C4-2B (cell line): ENCODE measurements around the gene CCDC61.

ENCODE experiments used
- CTCF ChIP-seq: fragments of 450-650 bp; conservative IDR thresholded peaks from 2 replicates; pipeline ENCODE4 v1.5.1; 2017; ENCODE audit warnings: mild to moderate bottlenecking
- ZFX ChIP-seq: fragments of 450-650 bp; IDR thresholded peaks from 2 replicates; pipeline ENCODE4 v1.6.1; 2017

GRCh38 chr19:46032597-46033025 is 37.3 kb downstream of the CCDC61 start:
- TF ChIP-seq CTCF (no peak), ZFX (no peak)
